GM21423 (cell line): ENCODE results near the gene APC.
"Not testable (repeated sequence)": the region's sequence is repeated elsewhere in the genome, so short reads cannot be mapped to it uniquely, and the experiment has no call there.

Experiments used
- ATAC-seq: cut with Tn5 transposase; IDR thresholded peaks from one replicate; pipeline ENCODE4 v1.9.1; 2021; ENCODE audit warnings: mild to moderate bottlenecking, moderate library complexity; ENCODE audit not compliant: unreplicated experiment

Gene APC

DNA sequence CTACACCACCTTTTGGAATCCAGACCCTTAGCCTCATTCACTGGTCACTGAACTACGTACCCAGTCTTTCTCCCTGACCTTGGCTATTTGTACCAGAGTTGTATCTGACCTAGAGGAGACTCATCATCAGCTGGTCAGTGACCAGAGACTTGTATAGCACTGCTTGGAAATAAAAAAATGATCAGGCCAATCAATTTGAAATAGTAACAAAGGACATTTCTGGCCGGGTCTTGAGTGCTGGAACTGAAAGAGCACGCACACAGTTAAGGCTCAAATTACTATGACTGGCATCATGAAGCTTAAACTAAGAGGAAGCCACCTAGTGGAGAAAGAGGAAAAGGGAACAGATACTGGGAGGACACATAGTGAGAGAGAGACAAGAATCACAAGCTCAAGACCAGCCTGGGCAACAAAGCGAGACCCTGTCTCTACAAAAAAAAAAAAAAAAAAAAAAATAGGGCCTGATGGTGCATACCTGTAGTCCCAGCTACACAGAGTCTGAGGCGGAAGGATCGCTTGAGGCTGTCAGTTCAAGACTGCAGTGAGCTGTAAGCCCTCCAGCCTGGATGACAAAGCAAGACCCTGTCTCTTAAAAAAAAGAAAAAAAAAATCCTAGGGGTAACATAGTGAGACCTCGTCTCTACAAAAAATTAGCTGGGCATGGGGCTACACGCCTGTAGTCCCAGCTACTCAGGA is 110.6 kb downstream of the APC start:
- peak; percentile 98 for ATAC-seq

DNA sequence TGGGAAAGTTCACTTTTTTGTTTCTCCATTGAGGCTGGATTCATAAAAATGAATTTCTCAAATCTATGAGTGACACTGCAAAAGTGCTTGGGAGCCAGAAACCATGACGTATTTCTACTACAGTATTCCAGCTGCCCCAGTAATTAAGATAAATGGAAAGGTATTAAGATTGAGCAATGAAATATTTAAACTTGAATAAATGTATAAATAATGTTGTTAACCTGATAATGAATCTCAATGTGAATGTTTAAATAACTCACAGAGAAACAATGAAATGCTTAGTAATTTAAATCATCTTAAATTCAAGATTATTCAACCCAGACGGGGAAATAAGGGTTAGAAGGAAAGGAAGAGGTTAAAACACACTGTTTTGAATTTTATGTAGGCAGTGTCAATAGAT is 112.2 kb downstream of the APC start:
- no peak for ATAC-seq

DNA sequence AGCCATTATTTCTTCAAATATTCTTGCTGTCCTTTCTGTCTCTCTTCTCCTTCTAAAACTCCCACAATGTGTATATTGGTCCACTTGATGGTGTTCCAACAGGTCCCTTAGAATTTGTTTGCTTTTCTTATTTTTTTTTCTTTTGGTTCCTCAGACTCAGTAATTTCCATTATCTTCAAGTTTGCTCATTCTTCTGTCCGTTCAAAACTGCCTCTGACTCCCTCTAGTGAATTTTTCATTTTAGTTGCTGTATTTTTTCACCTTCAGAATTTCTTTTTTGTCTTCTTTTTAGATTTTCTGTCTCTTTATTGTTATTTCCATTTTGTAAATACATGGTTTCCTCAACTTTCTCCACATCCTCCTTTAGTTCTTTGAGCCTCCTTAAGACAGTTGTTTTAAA is 117.0 kb downstream of the APC start:
- ATAC-seq: no peak

DNA sequence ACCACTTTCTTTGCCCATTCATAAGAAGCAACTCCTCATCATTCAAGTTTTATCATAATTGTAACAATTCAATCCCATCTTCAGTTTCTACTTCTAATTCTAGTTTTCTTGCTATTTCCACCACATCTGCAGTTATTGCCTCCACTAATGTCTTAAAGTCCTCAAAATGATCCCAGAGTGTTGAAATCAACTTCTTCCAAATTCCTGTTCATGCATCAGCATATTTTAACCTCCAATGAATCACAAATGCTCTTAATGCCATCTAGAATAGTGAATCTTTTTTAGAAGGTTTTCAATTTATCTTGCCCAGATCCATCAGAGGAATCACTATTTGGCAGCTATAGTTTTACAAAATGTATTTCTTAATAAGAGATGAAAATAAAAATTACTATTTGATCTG is 120.2 kb downstream of the APC start:
- no peak for ATAC-seq

DNA sequence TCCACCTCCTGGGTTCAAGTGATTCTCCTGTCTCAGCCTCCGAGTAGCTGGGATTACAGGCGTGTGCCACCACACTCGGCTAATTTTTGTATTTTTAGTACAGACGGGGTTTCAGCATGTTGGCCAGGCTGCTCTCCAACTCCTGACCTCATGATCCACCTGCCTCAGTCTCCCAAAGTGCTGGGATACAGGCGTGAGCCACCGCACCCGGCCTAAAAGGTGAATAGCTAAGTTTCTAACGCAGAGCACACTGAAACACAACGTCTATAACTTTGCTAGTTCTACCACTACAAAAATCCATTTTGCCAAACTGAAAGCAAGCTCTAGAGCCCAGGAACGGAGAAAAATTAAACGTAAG is 122.9 kb downstream of the APC start:
- ATAC-seq: not testable (repeated sequence)

DNA sequence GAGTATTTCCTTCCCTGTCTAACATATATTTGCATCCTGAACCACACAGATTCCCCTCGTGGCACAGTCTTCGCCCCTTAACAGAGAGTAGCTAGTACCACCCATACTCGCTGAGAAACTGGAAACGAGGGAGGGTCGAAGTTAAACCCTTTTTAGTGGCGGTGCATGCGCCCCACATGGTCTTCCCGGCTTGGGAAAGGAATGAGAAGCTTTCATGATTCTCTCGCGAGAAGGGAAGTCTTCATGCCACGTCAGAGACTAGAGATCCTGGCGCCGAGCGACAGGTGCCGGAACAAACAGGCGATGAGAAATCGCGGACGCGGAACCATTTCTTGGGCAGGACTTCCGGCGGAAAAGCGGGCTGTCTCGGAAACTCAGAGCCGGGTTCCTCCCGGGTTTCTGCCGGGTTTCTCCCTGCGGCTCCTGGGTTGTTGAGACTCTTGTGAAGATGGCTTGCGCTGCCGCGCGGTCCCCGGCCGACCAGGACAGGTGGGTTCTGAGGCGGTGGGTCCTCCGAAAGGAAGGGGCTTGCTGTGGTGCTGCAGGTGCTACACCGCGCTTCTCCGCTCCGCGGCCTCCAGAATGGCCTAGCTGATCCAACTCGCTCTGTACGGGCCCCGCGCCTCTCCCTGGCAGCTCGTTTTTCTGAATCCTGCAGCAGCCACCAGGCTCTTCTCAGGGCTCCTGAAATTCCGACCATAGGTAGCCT is 123.4 kb downstream of the APC start, which contains the start of gene SRP19:
Gene SRP19 (plus strand): TSS at position 359 of the 709 bp plus-strand sequence. CDS start 90 bp downstream, at position 449.
- peak; percentile 99 for ATAC-seq

DNA sequence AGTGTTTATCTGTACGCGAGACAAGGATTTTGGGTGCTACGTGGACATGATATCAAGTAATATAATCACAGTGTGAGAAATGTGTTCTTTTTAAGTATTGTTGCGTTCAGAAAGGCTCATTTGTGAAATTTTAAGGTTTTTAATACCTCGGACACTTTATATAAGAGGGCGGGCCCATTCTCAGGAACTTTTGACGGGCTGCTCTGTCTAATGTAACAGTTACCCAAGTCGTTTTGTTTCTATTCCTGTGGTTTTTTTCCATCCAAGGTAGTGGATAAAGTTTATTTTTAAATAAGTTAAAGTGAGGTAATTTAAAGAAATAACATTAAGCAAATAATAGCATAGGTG is 123.9 kb downstream of the APC start:
- no peak for ATAC-seq

DNA sequence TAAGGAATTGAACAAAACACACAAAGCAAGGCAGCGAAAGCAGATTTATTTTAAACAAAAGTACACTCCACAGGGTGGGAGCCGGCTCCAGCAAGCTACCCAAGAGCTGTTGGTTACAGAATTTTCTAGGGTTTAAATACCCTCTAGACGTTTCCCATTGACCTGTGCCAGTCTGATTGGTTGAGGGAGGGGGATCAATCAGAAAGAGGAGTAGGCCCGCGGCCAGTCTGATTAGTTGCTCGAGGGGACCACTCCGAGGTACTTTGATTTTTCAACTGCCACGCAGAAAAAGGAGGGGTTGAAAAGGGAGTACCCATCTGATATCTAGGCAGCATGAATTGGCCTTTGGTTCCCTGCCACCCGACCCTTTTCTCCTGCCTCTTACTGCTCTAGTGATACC is 124.4 kb downstream of the APC start:
- ATAC-seq: no peak

DNA sequence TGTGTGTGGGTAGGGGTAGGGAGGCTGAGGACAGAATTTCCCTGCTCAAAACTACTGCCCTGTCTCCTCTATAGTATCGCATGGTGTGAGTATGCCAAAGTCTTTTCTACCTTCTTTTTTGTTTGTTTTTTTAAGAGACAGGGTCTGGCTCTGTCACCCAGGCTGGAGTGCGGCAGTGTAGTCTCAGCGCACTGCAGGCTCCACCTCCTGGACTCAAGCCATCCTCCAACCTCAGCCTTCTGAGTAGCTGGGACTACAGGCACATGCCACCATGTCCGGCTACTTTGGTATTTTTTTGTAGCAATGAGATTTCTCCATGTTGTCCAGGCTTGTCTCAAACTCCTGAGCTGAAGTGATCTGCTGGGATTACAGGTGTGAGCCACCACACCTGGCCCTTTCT is 125.9 kb downstream of the APC start:
- no peak for ATAC-seq

DNA sequence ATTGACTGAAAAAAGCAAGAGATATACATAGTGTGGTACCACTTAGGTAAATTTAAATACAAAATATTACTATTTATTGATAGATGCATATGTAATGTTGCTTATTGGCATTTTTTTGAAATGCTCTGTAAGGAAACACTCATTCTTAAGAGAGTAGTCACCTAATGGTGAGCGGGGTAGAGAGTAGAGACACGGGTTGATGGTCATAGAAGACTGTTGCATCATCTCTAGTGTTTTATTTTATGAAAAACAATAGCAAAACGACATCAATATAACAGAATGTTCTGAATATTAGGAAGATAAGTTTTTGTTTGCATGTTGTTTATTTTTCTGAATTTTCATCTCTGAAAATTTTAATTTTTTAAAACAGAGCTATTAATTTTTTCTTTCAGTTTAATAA is 127.4 kb downstream of the APC start:
- no peak for ATAC-seq

DNA sequence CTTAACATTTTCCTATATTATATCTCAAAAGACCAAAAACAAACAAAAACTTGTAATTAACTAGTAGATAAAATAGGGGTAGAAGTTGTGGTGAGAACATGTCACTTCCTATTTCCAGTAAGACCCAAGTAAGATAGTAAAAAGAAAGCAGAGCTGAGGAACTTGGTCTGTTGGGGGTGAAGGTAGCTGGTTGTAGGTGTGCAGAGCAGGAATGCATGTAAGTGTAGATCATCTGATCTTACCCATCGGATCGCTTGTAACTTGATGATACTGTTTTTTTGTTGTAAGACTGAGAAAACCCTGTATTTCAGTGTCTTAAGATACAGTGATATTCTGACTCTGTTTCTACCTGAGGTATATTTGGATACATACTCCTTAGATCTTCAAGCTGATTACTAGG is 129.1 kb downstream of the APC start:
- no peak for ATAC-seq

DNA sequence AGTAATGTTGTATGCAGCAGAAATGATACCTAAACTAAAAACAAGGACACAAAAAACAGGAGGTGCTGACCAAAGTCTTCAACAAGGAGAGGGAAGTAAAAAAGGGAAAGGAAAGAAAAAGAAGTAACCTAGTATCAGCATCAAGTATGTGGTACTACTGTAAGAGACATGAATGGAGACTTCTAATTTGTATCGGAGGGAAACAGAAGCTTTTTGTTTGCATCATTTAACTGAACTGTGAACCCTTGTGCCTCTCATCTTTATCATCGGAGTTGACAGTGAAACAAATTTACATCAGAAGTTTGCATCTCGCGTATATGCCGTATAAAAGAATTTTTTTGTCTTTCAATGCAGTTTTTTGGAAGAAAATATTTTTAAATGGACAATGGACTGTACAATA is 129.7 kb downstream of the APC start:
- no peak for ATAC-seq

DNA sequence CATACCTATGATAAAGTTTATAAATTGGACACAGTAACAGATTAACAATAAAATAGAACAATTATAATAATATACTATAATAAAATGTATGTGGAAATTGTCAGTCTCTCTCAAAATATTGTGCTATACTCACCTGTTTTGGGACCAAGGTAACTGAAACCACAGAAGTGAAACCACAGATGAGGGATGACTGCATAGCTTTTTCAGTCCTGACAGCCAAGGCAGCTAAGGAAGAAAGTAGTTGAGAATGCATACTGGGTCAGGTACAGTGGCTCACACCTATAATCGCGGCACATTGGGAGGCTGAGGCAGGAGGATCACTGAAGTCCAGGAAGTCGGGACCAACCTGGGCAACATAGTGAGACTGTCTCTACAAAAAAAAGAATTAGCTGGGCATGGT is 132.3 kb downstream of the APC start:
- peak; percentile 73 for ATAC-seq

DNA sequence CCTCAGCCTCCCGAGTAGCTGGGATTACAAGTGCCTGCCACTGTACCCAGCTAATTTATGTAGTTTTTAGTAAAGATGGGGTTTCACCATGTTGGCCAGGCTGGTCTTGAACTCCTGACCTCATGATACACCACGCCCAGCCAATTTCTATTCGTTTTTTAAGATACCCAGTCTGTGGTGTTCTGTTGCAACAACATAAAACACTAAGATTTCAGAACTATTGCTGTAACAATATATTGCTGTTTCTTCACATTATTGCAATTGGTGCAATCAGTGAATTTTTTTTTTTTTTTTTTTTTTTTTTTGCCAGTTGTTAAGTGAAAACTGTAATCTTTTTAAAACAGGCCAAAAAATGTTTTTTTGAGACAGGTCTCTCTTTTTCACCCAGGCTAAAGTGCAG is 133.3 kb downstream of the APC start:
- ATAC-seq: no peak

DNA sequence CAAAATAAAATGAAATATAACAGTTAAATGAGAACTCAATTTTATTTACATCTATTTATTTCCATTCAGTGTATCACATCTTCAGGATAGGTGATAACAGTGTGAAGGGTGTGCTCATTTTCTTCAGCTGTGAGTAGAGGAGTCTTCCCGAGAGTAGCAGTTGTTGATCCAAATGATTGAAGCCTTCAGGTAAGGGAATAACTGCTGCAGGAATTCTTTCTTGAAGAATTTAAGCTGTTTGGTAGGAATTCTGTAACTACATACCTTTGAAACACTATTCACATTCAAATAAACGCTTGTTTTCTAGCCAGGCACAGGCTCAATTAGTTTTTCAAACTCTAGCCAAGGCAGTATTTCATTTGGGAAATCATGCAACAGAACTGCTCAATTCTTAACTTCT is 138.7 kb downstream of the APC start:
- no peak for ATAC-seq

DNA sequence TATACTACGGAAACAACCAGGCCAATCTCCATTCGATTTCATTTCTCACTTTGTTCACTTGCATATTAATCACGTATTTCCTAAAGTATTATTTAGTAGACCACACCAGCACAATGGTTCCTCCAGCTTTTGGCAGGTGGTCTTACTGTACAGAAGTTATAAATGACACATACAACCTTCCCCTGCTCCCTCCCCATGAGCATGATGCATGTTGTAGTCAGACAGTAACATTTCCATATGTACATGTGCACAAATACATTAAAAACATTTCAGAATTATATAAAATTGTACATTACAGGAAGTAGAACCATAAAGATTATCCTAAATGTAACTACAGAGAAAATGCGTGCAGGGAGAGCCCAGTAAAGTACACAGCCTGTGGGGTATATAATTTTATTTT is 140.4 kb downstream of the APC start:
- no peak for ATAC-seq

DNA sequence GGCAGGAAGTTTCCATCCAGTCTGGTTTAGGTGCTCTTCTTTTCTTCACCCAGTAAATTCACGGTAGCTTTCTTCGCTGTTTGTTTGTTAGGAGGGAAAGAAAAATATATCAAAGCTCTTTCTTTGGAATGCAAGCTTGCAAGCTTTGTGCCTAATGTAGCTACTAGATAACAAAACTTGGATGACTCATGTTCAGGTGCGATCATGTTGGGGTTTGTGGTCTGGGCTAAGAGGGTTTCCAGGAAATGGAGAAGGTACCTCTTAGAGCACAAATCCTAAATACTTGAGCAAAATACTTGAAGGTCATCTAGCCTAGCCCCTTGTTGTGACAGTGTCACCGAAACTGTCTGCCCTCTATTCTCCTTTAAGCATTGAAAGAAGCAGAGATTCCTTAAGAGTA is 141.1 kb downstream of the APC start:
- ATAC-seq: peak; percentile 64

DNA sequence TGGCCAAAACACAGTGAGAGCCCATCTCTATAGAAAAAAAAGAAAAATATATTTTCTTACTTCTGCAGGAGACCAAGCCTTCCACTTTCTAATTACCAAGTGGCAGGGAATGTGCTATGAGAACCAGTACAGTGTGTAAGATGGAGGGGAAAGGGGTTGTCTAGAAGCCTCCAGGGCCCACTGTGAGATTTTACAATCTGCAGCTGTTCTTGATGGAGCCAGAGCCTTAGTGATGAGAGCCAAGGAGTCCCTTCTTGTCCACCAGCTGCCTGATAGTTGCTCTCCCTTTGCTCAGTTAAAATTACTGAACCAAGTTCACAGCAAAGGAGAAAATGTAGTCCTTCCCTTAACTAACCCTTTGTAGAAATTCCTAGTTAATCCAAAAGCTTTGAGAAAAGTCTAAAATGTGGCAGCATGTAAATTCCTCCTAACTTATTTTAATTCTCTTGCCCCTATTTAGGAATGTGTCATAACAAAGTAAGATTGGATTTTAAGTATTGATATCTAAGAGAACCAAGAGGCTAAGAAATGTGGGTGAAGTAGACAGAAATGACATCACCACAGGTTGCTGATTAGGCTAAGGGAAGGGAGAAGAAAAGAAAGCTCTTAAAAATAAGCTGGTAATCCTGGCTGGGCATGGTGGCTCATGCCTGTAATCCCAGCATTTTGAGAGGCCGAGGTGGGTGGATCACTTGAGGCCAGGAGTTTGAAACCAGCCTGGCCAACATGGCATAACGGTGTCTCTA is 142.7 kb downstream of the APC start:
- no peak for ATAC-seq

DNA sequence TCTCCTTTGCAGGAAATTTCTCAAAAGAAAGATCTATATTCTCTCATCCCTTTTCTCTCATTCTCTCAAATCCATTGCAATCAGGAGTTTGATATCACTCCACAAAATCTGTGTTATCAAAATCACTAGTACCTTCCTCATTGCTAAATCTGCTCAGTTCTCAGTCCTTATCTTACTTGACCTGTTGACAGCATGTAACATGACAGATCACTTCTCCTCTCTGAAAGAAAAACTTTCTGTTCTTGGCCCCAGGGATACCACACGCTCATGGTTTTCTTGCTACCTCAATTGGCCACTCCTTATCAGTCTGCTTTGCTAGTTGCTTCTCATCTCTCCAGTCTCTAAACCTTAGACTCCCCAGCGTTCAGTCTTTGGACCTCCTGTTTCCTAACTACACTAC is 145.5 kb downstream of the APC start:
- no peak for ATAC-seq

DNA sequence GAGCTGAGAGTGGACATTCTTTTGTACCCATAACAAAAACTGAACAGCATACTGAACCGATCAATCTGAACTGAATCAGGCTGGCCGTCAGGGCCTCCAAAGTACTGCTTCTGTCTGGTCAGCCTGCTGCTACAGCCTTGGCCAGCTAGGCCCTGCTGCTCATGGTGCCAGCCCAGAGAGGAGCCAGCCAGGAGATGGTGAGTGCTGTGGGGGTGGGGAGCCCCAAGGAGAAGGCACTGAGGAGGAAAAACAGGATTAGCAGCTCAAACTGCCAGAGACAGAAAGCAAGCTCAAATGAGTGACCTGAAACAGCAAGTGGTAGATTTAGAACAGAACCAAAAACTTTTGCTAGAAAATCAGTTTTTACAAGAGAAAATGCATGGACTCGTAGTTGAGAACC is 147.3 kb downstream of the APC start:
- ATAC-seq: no peak

DNA sequence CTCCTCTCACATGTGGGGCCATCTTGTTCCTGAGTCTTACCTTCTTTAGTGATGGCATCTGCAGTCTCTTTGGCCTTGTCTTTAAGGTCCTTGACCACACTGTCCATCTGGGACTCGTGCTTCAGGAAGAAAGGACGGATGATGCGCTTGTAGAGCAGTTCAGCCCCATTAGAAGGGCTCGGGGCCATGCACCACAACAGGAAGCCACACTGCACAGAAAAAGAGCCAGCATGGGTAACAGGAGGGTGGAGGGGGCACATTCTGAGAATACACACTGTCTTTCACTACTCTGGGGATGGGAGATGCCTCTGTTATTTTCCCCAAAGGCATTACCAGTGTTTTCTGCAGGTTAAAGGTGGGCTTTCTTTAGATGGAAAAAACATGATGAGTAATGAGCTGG is 149.3 kb downstream of the APC start:
- no peak for ATAC-seq

DNA sequence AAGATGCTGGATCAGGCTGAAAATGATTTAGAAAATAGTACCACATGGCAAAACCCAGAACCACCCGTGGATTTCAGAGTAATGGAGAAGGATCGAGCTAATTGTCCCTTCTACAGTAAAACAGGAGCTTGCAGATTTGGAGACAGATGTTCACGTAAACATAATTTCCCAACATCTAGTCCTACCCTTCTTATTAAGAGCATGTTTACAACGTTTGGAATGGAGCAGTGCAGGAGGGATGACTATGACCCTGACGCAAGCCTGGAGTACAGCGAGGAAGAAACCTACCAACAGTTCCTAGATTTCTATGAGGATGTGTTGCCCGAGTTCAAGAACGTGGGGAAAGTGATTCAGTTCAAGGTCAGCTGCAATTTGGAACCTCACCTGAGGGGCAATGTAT is 154.4 kb downstream of the APC start:
- not testable (repeated sequence) for ATAC-seq
